COR-L47 (cell line): ENCODE measurements around the gene TTC39C.
A peak's percentile ranks its signal among the peaks of the same experiment; 100 is the strongest.
"Not testable (repeated sequence)": the region's sequence is repeated elsewhere in the genome, so short reads cannot be mapped to it uniquely, and the experiment has no call there.

Source experiments
- DNase-seq: peaks from one replicate; lab custom pipeline; 2025; lab: John Stamatoyannopoulos, UW

Gene TTC39C

DNA sequence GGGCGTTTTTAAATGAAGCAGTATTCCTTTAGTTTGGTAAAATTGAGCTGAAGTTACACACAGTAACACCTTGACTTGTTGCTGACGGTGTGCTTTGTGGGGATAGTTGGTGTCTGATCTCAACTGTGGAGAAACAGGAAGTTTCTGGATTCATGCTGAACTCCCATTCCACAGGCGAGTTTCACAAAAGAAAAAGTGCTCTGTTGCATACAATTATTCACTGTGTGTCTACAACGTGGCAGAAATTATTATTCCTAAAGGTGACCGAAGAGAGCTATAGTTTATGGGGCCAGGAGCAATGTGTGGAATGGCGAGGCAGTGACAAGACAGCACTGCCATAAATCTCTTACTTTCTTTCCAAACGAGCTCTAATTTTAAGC is 123.8 kb downstream of the TTC39C start:
- no peak for DNase-seq

DNA sequence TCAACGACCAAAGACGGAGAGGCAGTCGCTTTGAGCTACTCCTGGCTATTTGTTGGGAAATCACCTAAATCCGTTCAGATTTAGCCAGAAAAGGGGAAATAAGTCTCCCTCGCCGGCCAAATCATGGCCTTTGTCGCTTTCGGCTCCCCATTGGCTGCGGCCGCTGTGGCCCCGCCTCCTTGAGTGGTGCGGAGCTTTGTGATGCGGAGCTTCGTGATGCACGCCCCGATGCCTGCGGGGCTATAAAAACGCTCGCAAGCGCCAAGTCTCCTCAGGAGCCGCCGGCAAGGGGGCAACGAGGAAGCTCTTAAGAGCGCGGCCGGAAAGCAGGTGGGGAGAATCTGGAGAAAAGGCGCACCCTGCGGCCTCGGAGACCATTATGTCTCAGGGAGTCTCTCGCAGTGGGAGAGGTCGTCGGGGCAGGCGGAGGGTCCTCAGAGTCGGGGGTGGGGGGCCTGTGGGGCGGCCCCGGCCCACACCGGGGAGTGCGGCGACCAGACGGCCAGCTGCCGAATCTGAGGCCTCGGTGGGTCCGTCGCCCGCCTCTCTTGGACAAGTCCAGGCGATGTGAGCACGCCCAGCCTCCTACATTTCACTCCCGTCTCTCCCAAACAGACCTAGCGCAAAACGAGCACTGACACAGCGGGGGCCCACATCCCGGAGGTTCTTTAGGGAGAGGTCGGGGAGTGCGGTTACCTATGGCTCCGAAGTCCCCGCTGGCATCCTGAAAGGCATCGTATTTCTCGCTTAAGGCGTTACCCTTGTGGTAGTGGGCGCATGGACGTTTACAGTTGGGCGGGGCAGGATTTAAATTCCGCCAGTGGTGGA is 124.4 kb downstream of the TTC39C start, which contains the start of gene CABYR:
TSS of gene CABYR (plus strand) at position 274 of the 828 bp plus-strand sequence. CDS start 4,053 bp downstream, outside the sequence.
- peak; percentile 96 for DNase-seq

DNA sequence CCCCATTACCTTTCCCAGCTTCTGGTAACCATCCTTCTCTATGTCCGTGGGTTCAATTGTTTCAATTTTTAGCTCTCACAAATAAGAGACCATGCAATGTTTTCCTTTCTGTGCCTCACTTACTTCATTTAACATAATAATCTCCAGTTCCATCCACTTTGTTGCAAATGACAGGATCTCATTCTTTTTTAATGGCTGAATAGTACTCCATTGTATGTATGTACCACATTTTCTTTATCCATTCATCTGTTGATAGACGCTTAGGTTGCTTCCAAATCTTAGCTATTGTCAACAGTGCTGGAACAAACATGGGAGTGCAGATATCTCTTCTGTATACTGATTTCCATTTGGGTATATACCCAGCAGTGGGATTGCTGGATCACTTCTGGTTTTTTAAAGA is 126.1 kb downstream of the TTC39C start:
- DNase-seq = no peak

DNA sequence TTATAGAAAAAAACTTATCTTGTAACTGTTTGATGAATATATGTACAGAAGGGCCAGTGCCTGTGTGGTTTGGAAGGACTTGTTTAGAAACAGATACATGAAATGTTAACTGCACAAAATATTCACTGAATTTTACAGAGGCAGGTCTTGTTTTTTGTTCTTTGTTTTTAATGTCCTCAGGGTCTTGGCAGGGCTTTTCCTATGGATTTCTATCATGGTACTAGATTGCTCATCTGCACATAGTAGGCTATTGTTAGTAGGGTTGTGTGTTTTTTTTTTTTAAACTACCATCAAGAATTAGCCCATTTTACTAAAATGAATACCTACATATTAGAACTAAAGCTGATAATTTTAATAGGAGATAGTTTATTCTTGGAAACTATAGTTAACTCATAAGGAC is 127.8 kb downstream of the TTC39C start:
- no peak for DNase-seq

DNA sequence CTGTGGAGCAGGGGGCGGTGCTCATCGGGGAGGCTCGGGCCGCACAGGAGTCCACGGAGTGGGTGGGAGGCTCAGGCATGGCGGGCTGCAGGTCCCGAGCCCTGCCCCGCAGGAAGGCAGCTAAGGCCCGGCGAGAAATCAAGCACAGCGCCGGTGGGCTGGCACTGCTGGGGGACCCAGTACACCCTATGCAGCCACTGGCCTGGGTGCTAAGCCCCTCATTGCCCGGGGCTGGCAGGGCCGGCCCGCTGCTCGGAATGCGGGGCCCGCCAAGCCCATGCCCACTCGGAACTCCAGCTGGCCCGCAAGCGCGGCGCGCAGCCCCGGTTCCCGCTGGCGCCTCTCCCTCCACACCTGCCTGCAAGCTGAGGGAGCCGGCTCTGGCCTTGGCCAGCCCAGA is 135.0 kb downstream of the TTC39C start:
- DNase-seq = not testable (repeated sequence)

DNA sequence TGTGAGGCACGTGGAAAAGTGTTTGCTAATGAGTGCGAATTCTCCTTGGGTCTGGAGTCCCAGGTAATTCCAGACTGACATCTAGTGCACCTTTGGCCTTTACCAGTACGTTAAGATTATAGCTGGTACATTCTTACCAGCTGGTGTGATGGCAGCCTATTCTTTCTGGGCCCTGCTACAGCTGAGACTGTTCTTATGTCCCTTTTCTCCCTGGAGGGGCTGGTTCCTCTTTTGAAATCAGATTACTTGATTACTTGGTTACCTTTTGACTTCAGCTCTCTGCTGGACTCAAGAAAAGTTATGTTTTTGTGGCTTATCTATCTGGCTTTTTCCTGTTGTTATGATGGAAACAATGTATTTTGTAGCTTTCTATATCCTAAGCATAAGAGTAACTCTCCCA is 138.8 kb downstream of the TTC39C start:
- DNase-seq = no peak

DNA sequence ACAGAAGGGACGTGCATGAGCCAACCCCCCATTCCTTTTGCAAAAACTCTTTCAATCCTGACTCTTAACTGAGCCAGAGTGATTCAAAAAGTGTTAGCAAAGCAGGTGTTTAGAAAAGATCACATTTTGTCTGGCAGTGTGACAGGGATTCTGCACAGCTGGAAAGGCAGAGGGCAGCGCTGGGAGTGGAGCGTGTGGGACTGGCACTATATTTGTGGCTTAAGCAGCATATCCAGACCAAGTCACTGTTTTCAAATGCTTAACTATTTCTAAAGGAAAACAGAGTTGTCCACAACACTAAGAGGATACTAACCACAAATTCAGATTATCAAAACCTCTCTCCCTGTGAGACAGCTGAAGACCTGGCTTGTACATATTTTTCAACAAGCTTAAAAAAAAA is 143.3 kb downstream of the TTC39C start:
- peak; percentile 27 for DNase-seq

DNA sequence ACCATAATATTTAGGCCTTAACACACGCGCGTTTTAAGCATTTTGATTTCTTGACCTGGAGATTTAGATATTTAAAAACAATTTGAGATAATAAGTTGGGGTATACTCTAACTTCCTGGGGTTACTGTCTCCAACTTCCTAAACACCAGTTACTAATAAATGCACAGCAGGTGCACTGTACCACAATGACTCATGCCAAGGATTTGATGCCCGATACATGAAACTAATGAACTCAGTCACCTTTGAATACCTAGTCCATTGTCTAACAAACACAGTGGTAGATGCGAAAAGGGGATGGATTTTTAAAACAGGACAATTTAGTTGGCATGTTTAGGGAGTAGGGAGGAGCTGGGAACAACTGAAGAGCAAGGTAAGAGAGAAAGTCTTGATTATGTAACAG is 145.5 kb downstream of the TTC39C start:
- DNase-seq = no peak

DNA sequence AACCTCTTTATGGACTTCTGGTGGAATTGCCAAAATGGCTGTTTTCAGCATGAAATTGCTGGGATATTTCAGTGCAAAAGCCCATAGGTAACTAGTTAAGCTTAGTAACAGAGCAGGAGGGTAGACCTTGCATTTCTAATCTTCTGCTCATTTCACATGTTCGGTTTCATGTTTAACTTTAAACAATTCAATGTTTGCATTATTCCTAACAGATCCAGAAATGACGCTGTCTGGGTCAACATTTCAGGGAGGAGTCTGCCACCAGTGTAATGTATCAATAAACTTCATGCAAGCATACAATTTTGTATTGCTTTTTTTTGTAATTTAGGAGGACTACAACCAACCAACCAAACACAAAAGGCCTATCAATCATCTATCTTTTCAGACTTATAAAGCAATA is 146.8 kb downstream of the TTC39C start:
- no peak for DNase-seq

DNA sequence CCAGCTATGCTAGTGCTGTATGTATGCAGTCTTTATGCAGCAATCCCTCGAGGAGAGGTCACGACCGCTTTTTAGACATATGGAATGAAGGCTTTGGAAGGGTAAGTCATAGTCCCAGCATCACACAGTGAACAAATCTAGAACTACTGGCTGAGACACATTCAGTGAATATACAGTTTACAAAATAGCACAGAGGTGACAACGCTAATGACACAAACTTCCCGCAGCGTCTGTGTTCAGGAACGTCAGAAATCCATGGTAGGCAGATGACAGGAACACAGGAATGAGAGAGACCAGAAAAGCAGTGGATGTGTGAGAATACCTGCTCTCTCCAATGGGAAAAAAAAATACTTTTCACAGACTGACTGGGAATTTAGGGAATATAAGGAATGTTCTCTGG is 153.9 kb downstream of the TTC39C start:
- DNase-seq = no peak

DNA sequence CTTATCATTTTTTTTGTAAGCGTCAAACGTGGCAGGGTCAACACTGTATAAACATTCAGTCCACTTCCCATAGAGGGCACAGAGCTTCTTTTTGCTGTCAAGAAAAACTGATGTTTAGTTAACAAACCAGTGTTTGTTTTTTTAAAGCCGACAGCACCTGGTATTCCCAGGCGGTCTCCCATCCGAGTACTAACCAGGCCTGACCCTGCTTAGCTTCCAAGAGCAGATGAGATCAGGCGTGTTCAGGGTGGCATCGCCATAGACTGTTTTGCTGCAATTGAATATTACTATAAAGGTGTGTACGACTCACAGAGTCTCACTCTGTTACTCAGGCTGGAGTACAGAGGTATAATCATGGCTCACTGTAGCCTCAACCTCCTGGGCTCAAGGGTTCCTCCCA is 155.8 kb downstream of the TTC39C start:
- no peak for DNase-seq

DNA sequence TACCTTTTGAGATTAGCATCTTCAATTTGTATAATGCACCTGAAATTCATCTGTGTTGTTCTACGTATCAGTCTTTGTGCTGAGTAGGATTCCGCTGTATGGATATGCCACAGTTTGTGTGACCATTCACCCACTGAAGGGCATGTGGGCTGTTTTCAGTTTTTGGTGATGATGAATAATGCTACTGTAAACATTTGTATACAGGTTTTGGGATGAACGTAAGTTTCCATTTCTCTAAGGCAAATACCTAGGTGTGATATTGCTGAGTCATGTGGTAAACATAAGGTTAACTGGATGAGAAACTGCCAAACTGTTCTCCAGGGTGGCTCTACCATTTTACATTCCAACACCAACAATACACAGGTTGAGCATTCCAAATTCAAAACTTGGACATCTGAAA is 159.4 kb downstream of the TTC39C start:
- no peak for DNase-seq

DNA sequence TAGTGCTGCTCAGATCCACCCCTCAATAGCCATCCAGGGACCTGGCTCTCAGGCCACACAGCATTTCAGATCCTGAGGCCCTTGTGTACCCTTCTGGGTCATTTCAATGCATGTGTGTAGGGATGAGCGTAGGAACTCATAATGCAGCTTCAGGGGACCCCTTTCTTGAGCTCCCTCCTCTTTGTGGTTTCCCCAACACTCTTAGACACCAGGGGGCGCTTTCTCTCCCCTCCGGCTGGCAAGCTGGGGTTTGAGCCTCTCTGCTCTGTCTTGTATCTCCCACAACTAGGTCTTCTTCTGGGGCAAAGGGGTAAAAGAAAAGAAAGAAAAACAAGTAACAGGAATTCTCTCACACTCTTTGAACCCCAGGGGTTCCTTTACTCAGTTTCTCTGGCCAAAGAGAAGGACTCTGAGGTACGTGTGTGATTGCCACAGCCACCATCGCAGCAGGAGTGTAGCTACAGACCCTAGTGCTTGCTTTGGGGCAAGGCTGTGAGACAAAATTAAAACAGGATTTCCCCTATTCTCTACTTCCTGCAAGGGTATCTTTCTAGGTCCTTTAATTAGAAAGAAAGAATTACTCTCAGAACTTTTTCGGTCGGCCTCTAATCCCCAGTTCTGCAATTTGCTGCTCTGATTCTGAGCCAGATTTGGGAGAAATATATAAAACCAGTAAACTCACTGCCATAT is 162.3 kb downstream of the TTC39C start:
- DNase-seq = peak; percentile 49

DNA sequence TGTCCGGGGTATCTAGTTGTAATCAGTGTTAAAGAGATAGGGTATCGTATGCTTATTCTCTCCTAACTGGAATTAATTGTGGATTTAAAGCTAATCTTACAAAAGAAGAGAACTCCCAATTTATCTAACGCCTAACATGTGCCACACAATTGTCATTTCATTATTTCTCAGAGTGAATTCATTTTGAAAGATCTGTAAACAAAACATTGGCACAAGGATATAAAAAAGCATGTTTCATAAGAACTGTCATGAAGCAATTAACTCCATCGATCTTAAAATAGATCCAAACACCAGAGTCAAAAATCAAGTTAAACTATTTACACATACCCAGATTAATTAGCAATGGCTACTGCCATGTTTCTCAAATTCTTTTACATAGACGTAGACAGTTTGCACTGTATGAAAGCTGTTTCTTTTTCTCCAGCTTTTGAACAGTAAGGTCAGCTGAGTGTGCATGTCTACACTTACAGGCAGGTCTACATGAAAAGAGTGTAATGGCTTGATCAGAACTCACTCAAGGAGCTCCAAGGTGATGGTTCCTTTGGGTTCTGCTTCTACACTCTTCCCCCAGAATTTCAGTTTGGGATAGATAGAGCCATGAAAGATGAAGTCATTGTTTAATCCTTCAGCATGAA is 163.1 kb downstream of the TTC39C start:
- no peak for DNase-seq

DNA sequence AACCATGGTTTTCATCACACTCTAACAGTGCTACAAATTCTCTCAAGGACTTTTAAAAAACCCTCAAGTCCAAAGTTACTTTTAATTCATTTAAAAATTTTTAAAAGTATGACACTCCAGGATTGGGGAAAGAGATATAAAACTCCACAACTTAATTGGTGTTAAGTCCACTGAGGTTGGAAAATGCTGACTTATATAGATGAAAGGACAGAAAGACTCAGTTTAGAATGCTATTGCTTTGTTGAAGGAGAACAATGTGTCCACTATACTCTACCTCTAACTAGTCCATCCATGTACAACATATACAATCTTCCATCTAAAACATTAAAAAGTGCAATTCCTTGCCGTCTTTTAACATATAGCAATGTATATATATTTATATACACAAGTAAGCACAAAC is 165.5 kb downstream of the TTC39C start:
- DNase-seq = no peak

DNA sequence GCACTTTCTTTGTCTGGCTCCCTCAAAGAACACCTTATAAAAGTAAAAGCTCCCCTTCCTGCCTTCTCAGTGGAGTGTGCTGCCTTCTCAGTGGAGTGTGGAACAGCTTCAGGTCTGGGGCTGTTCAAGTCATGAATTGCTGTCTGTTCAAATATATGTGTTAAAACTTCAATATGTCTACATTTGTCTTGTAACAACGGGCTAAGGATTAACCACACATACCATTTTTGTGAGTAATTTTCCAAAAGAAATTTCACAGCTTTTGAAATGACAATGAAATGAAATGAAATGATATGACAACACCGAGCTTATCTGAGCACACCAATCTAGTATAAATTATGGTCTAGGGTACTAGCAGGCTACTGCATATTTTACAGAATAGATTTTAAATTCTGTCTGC is 167.3 kb downstream of the TTC39C start:
- DNase-seq = no peak
